Esophagus muscularis mucosa (tissue), 4 donors: Measurements from ENCODE around the gene SHE. TPM values are rescaled to one million over a fixed set of nuclear protein-coding genes. Genes with fewer than 3 reads are reported as not detected.

Experiments
- DNase-seq: peaks from one replicate; pipeline ENCODE4 v3.0.0-alpha.2; 2017; ENCODE audit errors: extremely low spot score
- H3K27ac ChIP-seq, 4 donors: fragments of 200-600 bp; sonication (generic); replicated peaks in 1 of 4; 1 replicate in 3 of 4; 2 replicates in 1 of 4; pipeline ENCODE4 v1.5.1; 2016 to 2019; ENCODE audit warnings: mild to moderate bottlenecking in 1 of 4
- H3K27me3 ChIP-seq, 4 donors: fragments of 200-600 bp; sonication (generic); one replicate each; pipeline versions ENCODE4 v1.5.1 to v1.6.0; 2016 to 2019
- H3K36me3 ChIP-seq, 4 donors: fragments of 200-600 bp; sonication (generic); one replicate each; pipeline ENCODE4 v1.5.1; 2016 to 2019
- H3K4me1 ChIP-seq, 4 donors: fragments of 200-600 bp; sonication (generic); one replicate each; pipeline ENCODE4 v1.5.1; 2016 to 2019
- H3K4me3 ChIP-seq, 4 donors: fragments of 200-600 bp; sonication (generic); 1 replicate in 2 of 4; 2 replicates in 2 of 4; pipeline ENCODE4 v1.5.1; 2016 to 2019; ENCODE audit warnings: mild to moderate bottlenecking in 4 of 4, moderate library complexity in 1 of 4
- H3K9me3 ChIP-seq, 4 donors: fragments of 200-600 bp; sonication (generic); 1 replicate in 3 of 4; 2 replicates in 1 of 4; pipeline ENCODE4 v1.5.1; 2016 to 2019
- CTCF ChIP-seq, 3 experiments: fragments of 200-600 bp in 2 of 3; fragments of 450-650 bp in 1 of 3; sonication (generic) in 2 of 3; IDR thresholded peaks; one replicate each; pipeline ENCODE4 v1.5.1; 2017 to 2019; ENCODE audit warnings: antibody characterized with exemption in 3 of 3, mild to moderate bottlenecking in 2 of 3, moderate library complexity in 1 of 3
- EP300 ChIP-seq: sonication (generic); formaldehyde crosslinking; IDR thresholded peaks from one replicate; pipeline ENCODE4 v1.6.1; 2017; ENCODE audit warnings: antibody characterized with exemption
- POLR2A ChIP-seq: fragments of 450-650 bp; IDR thresholded peaks from one replicate; pipeline ENCODE4 v1.6.1; 2017; ENCODE audit warnings: antibody characterized with exemption, moderate library complexity, mild to moderate bottlenecking, low read depth
- POLR2AphosphoS5 ChIP-seq, 2 donors: sonication (generic); formaldehyde crosslinking; IDR thresholded peaks; one replicate each; pipeline ENCODE4 v1.6.1; 2017; ENCODE audit warnings: antibody characterized with exemption in 2 of 2
- WGBS: methylation state at CpG from one replicate; pipeline ENCODE4 v1.1.5; 2018; 5-methylcytosine and 5-hydroxymethylcytosine counted together
- intact Hi-C: fragments of 100-400 bp; cut with DNase I; formaldehyde crosslinking; loops from one replicate; pipeline ENCODE4 v1.15.1; 2023
- total RNA-seq, 4 donors: library from RNA; depleted of rRNA; stranded (reverse); fragments of >200 nt; gene quantifications; one replicate each; pipeline versions ENCODE4 v1.1.0 to v1.2.1, GENCODE V29; 2016

SHE gene
- total RNA-seq, 4 donors from 2014 or later = 12.5 to 17.0 (median 12.6) TPM

DNA sequence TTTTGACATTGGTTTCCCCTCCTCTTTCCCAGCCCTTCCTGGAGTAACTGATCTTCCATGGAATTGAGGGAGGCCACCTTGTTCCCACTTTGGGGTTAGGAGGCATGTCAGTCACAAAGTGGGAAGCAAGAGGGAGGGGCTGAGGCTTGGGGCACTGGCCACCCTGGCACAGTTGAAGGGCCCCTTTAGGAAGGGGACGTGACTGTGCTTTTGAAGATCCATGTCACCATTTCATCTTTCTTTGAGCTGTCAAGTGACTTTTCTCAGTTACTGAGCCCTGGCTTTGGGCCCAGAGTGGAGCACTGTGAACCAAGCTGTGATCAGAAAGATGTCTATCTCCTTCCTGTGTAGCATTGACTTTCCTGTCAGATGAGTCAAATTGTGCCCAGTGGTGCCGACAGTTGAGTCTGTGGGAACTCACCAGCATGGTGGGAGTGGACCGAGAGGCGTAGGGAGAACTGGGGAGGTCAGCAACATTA is 38.7 kb downstream of the SHE start:
- DNase-seq = no peak
- Histone ChIP-seq H3K4me1 (peaks cover 20 to 86% (median 74%) of the 10 kb centered on the region in 4 donors), H3K27ac (peak overlapping the region; percentile 84 to 89 (median 87)), H3K9me3 (no peaks in the 10 kb centered on the region), H3K4me3 (no peak overlapping the region), H3K36me3 (peaks cover 6 to 51% (median 20%) of the 10 kb centered on the region in 4 donors), H3K27me3 (no peaks in the 10 kb centered on the region)
- no peak for TF ChIP-seq EP300
- peak; percentile 9 to 11 for TF ChIP-seq POLR2AphosphoS5 (IDR thresholded peaks at IDR 0.05)
- intact Hi-C loops = no loop called here
- WGBS = 43% methylated on average over 4 of the region's 4 CpGs

GRCh38 chr1:154460695-154461260 is 41.4 kb downstream of the SHE start:
- H3K4me3 ChIP-seq = no peak overlapping the region
- TF ChIP-seq POLR2A (no peak), EP300 (no peak), CTCF (IDR thresholded peaks at IDR 0.05) (no peak), POLR2AphosphoS5 (IDR thresholded peaks at IDR 0.05) (no peak)
- H3K27me3 ChIP-seq = no peaks in the 10 kb centered on the region
- no peaks in the 10 kb centered on the region for H3K9me3 ChIP-seq
- H3K36me3 ChIP-seq = peaks cover 10 to 69% (median 38%) of the 10 kb centered on the region in 4 donors
- no peak for DNase-seq
- intact Hi-C loops = no loop called here
- 76% methylated on average over 15 of the region's 15 CpGs for WGBS
- H3K27ac ChIP-seq = peak overlapping the region; percentile 84 to 89 (median 87)
- peaks cover 9 to 61% (median 49%) of the 10 kb centered on the region in 4 donors for H3K4me1 ChIP-seq

DNA sequence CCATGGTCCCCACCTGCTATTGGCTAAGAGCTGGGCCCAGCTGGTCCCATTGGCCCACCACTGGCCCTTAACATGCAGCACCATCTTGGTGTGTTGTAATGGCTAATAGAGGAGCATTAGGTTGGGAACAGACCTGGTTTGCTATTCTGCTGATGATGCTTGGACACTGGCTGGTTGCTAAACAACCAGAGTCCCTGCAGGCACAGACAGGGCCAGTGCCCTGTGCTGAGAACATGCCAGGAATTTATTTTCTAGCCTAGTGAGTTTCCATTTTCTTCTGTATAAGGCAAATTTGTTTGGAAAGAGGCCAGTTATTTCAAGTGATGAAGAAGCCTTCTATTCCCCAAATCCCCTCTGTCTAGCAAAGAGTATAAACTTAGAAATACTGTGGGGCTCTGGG is 43.1 kb downstream of the SHE start:
- Histone ChIP-seq H3K4me1 (peaks cover 9 to 45% (median 33%) of the 10 kb centered on the region in 4 donors), H3K4me3 (no peak overlapping the region), H3K36me3 (peaks cover 19 to 75% (median 44%) of the 10 kb centered on the region in 4 donors), H3K27ac (peak overlapping the region; percentile 55 to 85 (median 72)), H3K9me3 (no peaks in the 10 kb centered on the region), H3K27me3 (no peaks in the 10 kb centered on the region)
- intact Hi-C loops = no loop called here
- no peak for DNase-seq
- TF ChIP-seq POLR2AphosphoS5 (IDR thresholded peaks at IDR 0.05) (peak; percentile 4 to 50), POLR2A (no peak), EP300 (no peak)

DNA sequence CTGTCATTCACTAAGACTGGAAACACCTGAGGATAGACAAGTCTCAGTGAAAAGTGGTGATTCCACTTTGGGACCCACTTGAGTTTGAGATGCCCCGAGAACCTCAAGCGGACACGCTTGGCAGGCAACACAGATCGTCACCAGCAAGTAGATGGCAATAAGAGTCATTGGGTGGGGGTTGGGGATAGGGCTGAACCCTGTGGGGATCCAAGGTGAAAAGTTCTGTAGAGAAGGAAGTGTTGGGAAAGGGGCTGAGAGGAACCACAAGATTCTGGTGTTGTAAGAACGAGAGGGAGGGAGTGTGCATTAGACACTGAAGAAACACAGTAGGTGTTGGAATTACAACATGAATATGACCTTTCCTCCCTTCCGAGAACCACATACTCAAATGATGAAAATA is 45.6 kb downstream of the SHE start:
- TF ChIP-seq POLR2A = no peak
- no peak for TF ChIP-seq POLR2AphosphoS5 (IDR thresholded peaks at IDR 0.05)
- TF ChIP-seq CTCF (IDR thresholded peaks at IDR 0.05) = no peak
- no peak for TF ChIP-seq EP300
- Histone ChIP-seq H3K27me3 (no peaks in the 10 kb centered on the region), H3K4me3 (no peak overlapping the region), H3K9me3 (no peaks in the 10 kb centered on the region), H3K4me1 (peaks cover 12 to 43% (median 28%) of the 10 kb centered on the region in 4 donors), H3K36me3 (peaks cover 21 to 94% (median 60%) of the 10 kb centered on the region in 4 donors), H3K27ac (peak overlapping the region in 2 of 4 donors; percentile 6 to 26)
- 87% methylated on average over 6 of the region's 6 CpGs for WGBS
- no peak for DNase-seq
- intact Hi-C loops = no loop called here

DNA sequence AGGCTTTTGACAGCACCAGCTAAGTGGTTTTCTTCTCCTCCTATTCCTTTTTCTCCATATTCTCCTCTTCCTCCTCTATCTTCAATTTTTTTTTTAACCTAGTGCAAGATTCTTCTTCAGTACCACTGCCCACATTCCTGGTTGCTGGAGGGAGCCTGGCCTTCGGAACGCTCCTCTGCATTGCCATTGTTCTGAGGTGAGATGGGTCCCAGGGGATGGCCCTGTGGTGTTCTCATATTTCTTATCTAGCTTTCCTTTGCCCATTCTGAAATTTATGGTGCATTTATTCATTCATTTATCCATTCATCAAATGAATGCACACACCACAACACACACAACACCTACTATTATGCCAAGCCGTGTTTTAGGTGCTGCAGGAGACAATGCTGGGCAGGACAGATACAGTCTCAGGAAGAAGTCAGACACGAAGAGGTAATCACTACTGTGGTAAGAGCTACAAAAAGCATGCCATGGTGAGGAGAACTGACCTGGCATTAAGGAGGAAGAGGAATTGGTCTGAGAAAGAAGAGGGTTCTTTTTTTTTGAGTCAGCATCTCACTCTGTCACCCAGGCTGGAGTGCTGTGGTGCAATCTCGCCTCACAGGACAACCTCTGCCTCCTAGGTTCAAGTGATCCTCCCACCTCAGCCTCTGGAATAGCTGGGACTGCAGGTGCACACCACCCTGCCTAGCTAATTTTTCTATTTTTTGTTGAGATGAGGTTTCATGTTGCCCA is 47.7 kb downstream of the SHE start:
- H3K4me3 ChIP-seq = no peak overlapping the region
- H3K9me3 ChIP-seq = no peaks in the 10 kb centered on the region
- peaks cover 12 to 35% (median 25%) of the 10 kb centered on the region in 4 donors for H3K4me1 ChIP-seq
- 77% methylated on average over 5 of the region's 5 CpGs for WGBS
- intact Hi-C loops = no loop called here
- peaks cover 35 to 96% (median 76%) of the 10 kb centered on the region in 4 donors for H3K36me3 ChIP-seq
- no peaks in the 10 kb centered on the region for H3K27me3 ChIP-seq
- H3K27ac ChIP-seq = peak overlapping the region; percentile 33 to 74 (median 52)
- TF ChIP-seq POLR2AphosphoS5 (IDR thresholded peaks at IDR 0.05) (no peak), POLR2A (no peak), EP300 (no peak), CTCF (IDR thresholded peaks at IDR 0.05) (no peak)
- DNase-seq = no peak
